Measurements from ENCODE around the gene ZEB1. TPM values are rescaled to one million over a fixed set of nuclear protein-coding genes. Genes with fewer than 3 reads are reported as not detected.

The ZEB1 gene
- total and polyA plus RNA-seq, 2 of the 8 experiments (the other 6 are each of a cell fraction or from before 2014, with no cell fraction given), result 0.08 to 0.15 TPM

DNA sequence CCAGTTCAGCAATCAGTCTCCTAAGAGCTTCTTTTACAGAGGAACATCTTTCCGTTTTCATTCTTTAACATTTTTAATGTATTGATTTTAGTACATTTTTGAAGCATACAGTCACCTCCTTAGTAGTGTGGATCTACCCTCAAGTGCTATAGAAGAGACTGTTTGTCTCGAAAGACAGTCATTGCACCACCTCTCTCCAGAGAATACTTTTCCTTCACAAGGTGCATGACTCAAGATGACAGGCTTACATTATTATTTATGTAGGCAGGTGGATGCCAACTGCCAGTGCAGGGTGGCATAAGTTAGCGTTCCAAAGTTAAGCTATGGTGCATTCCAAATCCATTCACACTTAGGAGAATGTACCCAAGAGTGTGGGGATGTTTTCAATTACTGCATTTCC, 71.8 kb downstream of the ZEB1 start:
- H2BK12ac ChIP-seq (ENCODE audit: low read depth, low read length), result no peak overlapping the region
- no peaks in the 10 kb centered on the region for H3K9me3 ChIP-seq (ENCODE audit: insufficient read depth in 2 of 2, low read depth in 1 of 2, low read length in 1 of 2)
- H3K23ac ChIP-seq (ENCODE audit: insufficient read length), result no peak overlapping the region
- H4K91ac ChIP-seq (replicated peaks; ENCODE audit: insufficient read length, low read length), result no peak overlapping the region
- H3K79me2 ChIP-seq (ENCODE audit: control insufficient read depth in 1 of 2, insufficient read depth in 2 of 2, low read length in 2 of 2), result no peaks in the 10 kb centered on the region
- H2AK5ac ChIP-seq (ENCODE audit: low read depth, low read length), result no peak overlapping the region
- H2BK5ac ChIP-seq (ENCODE audit: low read depth, low read length), result no peak overlapping the region
- no peaks in the 10 kb centered on the region for H3K79me1 ChIP-seq (ENCODE audit: low read depth, low read length)
- no peak overlapping the region for H2BK20ac ChIP-seq (ENCODE audit: low read length)
- 86% methylated on average over 3 of the region's 3 CpGs; no CpG with 5 or more reads in 1 of the 2 experiments for WGBS, 2 experiments (ENCODE audit: extremely low coverage in 1 of 2, insufficient coverage in 1 of 2, insufficient read length in 1 of 2, insufficient replicate concordance in 2 of 2, low coverage in 1 of 2, low lambda C conversion rate in 2 of 2, missing lambda C conversion rate in 1 of 2)
- H2BK15ac ChIP-seq (ENCODE audit: low read length), result no peak overlapping the region
- H3K4me1 ChIP-seq (replicated peaks in 1 of 4; ENCODE audit: control insufficient read depth in 3 of 4, insufficient read depth in 4 of 4, low read length in 3 of 4), result peaks cover 0 to 3% (median 0%) of the 10 kb centered on the region in 4 experiments; a peak in 1 of 7 replicates
- CTCF ChIA-PET (ENCODE audit: partially characterized antibody), result interaction anchor here (0.6 to 0.8 kb wide), 3 partner anchors 57 to 381 kb away, joined by 3 to 4 read pairs (median 3); no protein-coding TSS in a partner anchor
- peak overlapping the region; percentile 5; the same call in 1 of the 2 replicates for H2AFZ ChIP-seq (ENCODE audit: low read length)
- no peaks in the 10 kb centered on the region for H3K36me3 ChIP-seq (ENCODE audit: control insufficient read depth in 2 of 4, insufficient read depth in 4 of 4, low read length in 3 of 4)
- H3K23me2 ChIP-seq (ENCODE audit: low read depth, low read length), result no peaks in the 10 kb centered on the region
- H3K9ac ChIP-seq (replicated peaks in 1 of 4; ENCODE audit: extremely low read depth in 1 of 4, low read depth in 3 of 4, low read length in 3 of 4), result no peak overlapping the region
- no peak for FAIRE-seq
- peak overlapping the region; percentile 33 for H2BK120ac ChIP-seq (replicated peaks; ENCODE audit: low read depth, low read length)
- H3K14ac ChIP-seq (ENCODE audit: insufficient read length), result no peak overlapping the region
- DNase-seq (ENCODE audit: low read depth in 1 of 2, low spot score in 2 of 2), result no peak
- H3K4me2 ChIP-seq (ENCODE audit: insufficient read depth in 1 of 2, low read depth in 2 of 2, low read length in 2 of 2), result no peak overlapping the region
- no peaks in the 10 kb centered on the region for H4K20me1 ChIP-seq (replicated peaks in 1 of 2; ENCODE audit: control insufficient read depth in 1 of 2, insufficient read depth in 2 of 2, low read length in 2 of 2)
- no peak overlapping the region for H3K18ac ChIP-seq (ENCODE audit: extremely low read depth, low read length)
- no peak for TF ChIP-seq GABPA (IDR thresholded peaks at IDR 0.05; ENCODE audit: borderline replicate concordance, insufficient read depth, low read length)
- no peak for TF ChIP-seq BCL11A (IDR thresholded peaks at IDR 0.05; ENCODE audit: low read depth in 2 of 2, low read length in 2 of 2)
- no peak for TF ChIP-seq SP1 (IDR thresholded peaks at IDR 0.05; ENCODE audit: low read depth, low read length)
- TF ChIP-seq SAP30 (IDR thresholded peaks at IDR 0.05; ENCODE audit: insufficient read depth, insufficient replicate concordance, low read length), result no peak
- no peak for TF ChIP-seq YY1 (IDR thresholded peaks at IDR 0.05; ENCODE audit: low read depth, low read length)
- TF ChIP-seq SIX5 (IDR thresholded peaks at IDR 0.05; ENCODE audit: low read depth, low read length), result no peak
- H4K8ac ChIP-seq (ENCODE audit: extremely low read depth, insufficient read depth, low read length), result no peak overlapping the region
- no peak overlapping the region for H3K4ac ChIP-seq (replicated peaks; ENCODE audit: insufficient read length, low read depth, low read length)
- H3K27me3 ChIP-seq (replicated peaks in 1 of 4; ENCODE audit: control insufficient read depth in 3 of 4, extremely low read depth in 1 of 4, insufficient read depth in 3 of 4, low read length in 3 of 4), result no peaks in the 10 kb centered on the region
- no peak overlapping the region for H3K56ac ChIP-seq (replicated peaks; ENCODE audit: insufficient read length, low read depth, low read length)
- H3K27ac ChIP-seq (ENCODE audit: low read depth, low read length), result no peak overlapping the region
- H4K5ac ChIP-seq (ENCODE audit: insufficient read length, low read depth, low read length), result no peak overlapping the region
- POLR2A ChIA-PET (ENCODE audit: partially characterized antibody), result no interaction called here
- H3K4me3 ChIP-seq (ENCODE audit: extremely low read depth in 1 of 4, insufficient read depth in 2 of 4, low read depth in 3 of 4, low read length in 4 of 4), result no peak overlapping the region
